ENCODE data around the gene BBS12.
"Not testable (repeated sequence)": the region's sequence is repeated elsewhere in the genome, so short reads cannot be mapped to it uniquely, and the experiment has no call there.

The BBS12 gene

GRCh38 chr4:122764071-122764820, 31.7 kb downstream of the BBS12 start:
- no peak overlapping the region for H3K4me3 ChIP-seq (ENCODE audit: low read depth, low read length)

- H3K4me3 ChIP-seq (ENCODE audit: low read depth, low read length) = no peak overlapping the region
These were observed 32.3 kb downstream of the BBS12 start for GRCh38 chr4:122764821-122765215.

- no peak overlapping the region for H3K4me3 ChIP-seq (ENCODE audit: low read depth, low read length)
These were observed 33.3 kb downstream of the BBS12 start for GRCh38 chr4:122765692-122766352.

- H3K4me3 ChIP-seq (ENCODE audit: low read depth, low read length) = no peak overlapping the region
These were observed 33.8 kb downstream of the BBS12 start for GRCh38 chr4:122766353-122766705.

- no peak overlapping the region for H3K4me3 ChIP-seq (ENCODE audit: low read depth, low read length)
These were observed 34.4 kb downstream of the BBS12 start for GRCh38 chr4:122766950-122767349.

- no peak overlapping the region for H3K4me3 ChIP-seq (ENCODE audit: low read depth, low read length)
These were observed 39.2 kb downstream of the BBS12 start for GRCh38 chr4:122771724-122772123.

GRCh38 chr4:122772311-122772710, 39.8 kb downstream of the BBS12 start:
- no peak overlapping the region for H3K4me3 ChIP-seq (ENCODE audit: low read depth, low read length)

GRCh38 chr4:122772986-122773385, 40.5 kb downstream of the BBS12 start:
- no peak overlapping the region for H3K4me3 ChIP-seq (ENCODE audit: low read depth, low read length)

GRCh38 chr4:122775039-122775438, 42.5 kb downstream of the BBS12 start:
- H3K4me3 ChIP-seq (ENCODE audit: low read depth, low read length) = no peak overlapping the region

- no peak overlapping the region for H3K4me3 ChIP-seq (ENCODE audit: low read depth, low read length)
These were observed 43.7 kb downstream of the BBS12 start for GRCh38 chr4:122775987-122776836.

GRCh38 chr4:122776916-122777315, 44.4 kb downstream of the BBS12 start:
- no peak overlapping the region for H3K4me3 ChIP-seq (ENCODE audit: low read depth, low read length)

GRCh38 chr4:122777846-122778673, 45.6 kb downstream of the BBS12 start:
- H3K4me3 ChIP-seq (ENCODE audit: low read depth, low read length) = no peak overlapping the region

GRCh38 chr4:122781486-122781885, 49.0 kb downstream of the BBS12 start:
- no peak overlapping the region for H3K4me3 ChIP-seq (ENCODE audit: low read depth, low read length)

- no peak overlapping the region for H3K4me3 ChIP-seq (ENCODE audit: low read depth, low read length)
These were observed 51.1 kb downstream of the BBS12 start for GRCh38 chr4:122783301-122784215.

- no peak overlapping the region for H3K4me3 ChIP-seq (ENCODE audit: low read depth, low read length)
These were observed 51.8 kb downstream of the BBS12 start for GRCh38 chr4:122784261-122784660.

- no peak overlapping the region for H3K4me3 ChIP-seq (ENCODE audit: low read depth, low read length)
These were observed 52.6 kb downstream of the BBS12 start for GRCh38 chr4:122785099-122785498.

GRCh38 chr4:122786296-122786695, 53.8 kb downstream of the BBS12 start:
- not testable (repeated sequence) for H3K4me3 ChIP-seq (ENCODE audit: low read depth, low read length)

GRCh38 chr4:122786920-122787319, 54.4 kb downstream of the BBS12 start:
- not testable (repeated sequence) for H3K4me3 ChIP-seq (ENCODE audit: low read depth, low read length)

GRCh38 chr4:122787940-122788339, 55.4 kb downstream of the BBS12 start:
- no peak overlapping the region for H3K4me3 ChIP-seq (ENCODE audit: low read depth, low read length)

- H3K4me3 ChIP-seq (ENCODE audit: low read depth, low read length) = no peak overlapping the region
These were observed 56.4 kb downstream of the BBS12 start for GRCh38 chr4:122788935-122789334.
